IMR-90 (cell line): ENCODE results near the gene GATA3. TPM values are rescaled to one million over a fixed set of nuclear protein-coding genes. Genes with fewer than 3 reads are reported as not detected.

Experiments
- ATAC-seq: fragments of 200-7000 bp; cut with Tn5 transposase; 2 replicates; pipeline ENCODE4 v1.9.1; 2020; ENCODE audit warnings: low read depth, mild to moderate bottlenecking, moderate library complexity
- BruUV-seq: library from RNA; stranded (reverse); fragments of 400-500 nt; replicated peaks from 2 replicates; lab custom pipeline; 2021; lab: Mats Ljungman, UMichigan
- CTCF ChIA-PET: fragments of 300-600 bp; formaldehyde crosslinking; extraction: SDS; loops from one replicate; lab custom pipeline; 2021; ENCODE audit warnings: antibody characterized with exemption; lab: Yijun Ruan, JAX
- POLR2A ChIA-PET: fragments of 300-600 bp; sonication (Branson Sonifier 250); formaldehyde crosslinking; loops from one replicate; lab custom pipeline; 2022; ENCODE audit warnings: antibody characterized with exemption; ENCODE audit not compliant: unreplicated experiment; lab: Charles Lee
- DNase-seq: peaks from one replicate; pipeline ENCODE4 v3.0.0; 2013
- H2AFZ ChIP-seq: replicated peaks from 2 replicates; pipeline ENCODE3; 2013; ENCODE audit warnings: low read length, mild to moderate bottlenecking; ENCODE audit not compliant: poor library complexity
- H2AK5ac ChIP-seq: 2 replicates; pipeline ENCODE4 v1.6.1; 2013; ENCODE audit warnings: low read depth, low read length, inconsistent platforms
- H2AK9ac ChIP-seq: replicated peaks from 2 replicates; pipeline ENCODE3; 2013; ENCODE audit warnings: mild to moderate bottlenecking, low read depth, low read length, moderate library complexity; ENCODE audit not compliant: poor library complexity
- H2BK120ac ChIP-seq: 2 replicates; pipeline ENCODE4 v1.6.1; 2013; ENCODE audit warnings: low read depth, low read length, inconsistent platforms
- H2BK15ac ChIP-seq: 3 replicates; pipeline ENCODE4 v1.6.1; 2013; ENCODE audit warnings: low read depth, low read length, inconsistent platforms
- H2BK20ac ChIP-seq: 2 replicates; pipeline ENCODE4 v1.6.1; 2013; ENCODE audit warnings: low read depth, mild to moderate bottlenecking, inconsistent platforms, low read length, moderate library complexity
- H2BK5ac ChIP-seq: 2 replicates; pipeline ENCODE4 v1.6.1; 2013; ENCODE audit warnings: mild to moderate bottlenecking, low read depth, low read length, inconsistent platforms; ENCODE audit not compliant: poor library complexity, severe bottlenecking
- H3K14ac ChIP-seq: replicated peaks from 2 replicates; pipeline ENCODE4 v1.6.1; 2013; ENCODE audit warnings: low read depth, low read length, inconsistent platforms
- H3K18ac ChIP-seq: 2 replicates; pipeline ENCODE4 v1.6.1; 2013; ENCODE audit warnings: low read depth, low read length, control low read depth
- H3K23ac ChIP-seq: 2 replicates; pipeline ENCODE4 v1.6.1; 2013; ENCODE audit warnings: low read depth, low read length, inconsistent platforms
- H3K27ac ChIP-seq: 2 replicates; pipeline ENCODE4 v1.5.1; 2013; ENCODE audit warnings: mild to moderate bottlenecking, control low read depth, low read length; ENCODE audit not compliant: insufficient read depth
- H3K27me3 ChIP-seq: 2 replicates; pipeline ENCODE4 v1.6.1; 2013; ENCODE audit warnings: low read length; ENCODE audit not compliant: control insufficient read depth, insufficient read depth
- H3K36me3 ChIP-seq: 2 replicates; pipeline ENCODE4 v1.6.1; 2013; ENCODE audit warnings: low read length, mixed read lengths; ENCODE audit not compliant: control insufficient read depth, insufficient read depth
- H3K4ac ChIP-seq: 2 replicates; pipeline ENCODE4 v1.6.1; 2013; ENCODE audit warnings: low read depth, low read length, inconsistent platforms
- H3K4me1 ChIP-seq: 2 replicates; pipeline ENCODE4 v1.6.1; 2013; ENCODE audit warnings: low read length, mixed read lengths; ENCODE audit not compliant: control insufficient read depth, insufficient read depth
- H3K4me2 ChIP-seq: 2 replicates; pipeline ENCODE4 v1.6.1; 2013; ENCODE audit warnings: low read depth, mild to moderate bottlenecking, control low read depth, low read length, moderate library complexity
- H3K4me3 ChIP-seq: 2 replicates; pipeline ENCODE4 v1.5.1; 2013; ENCODE audit warnings: low read depth, mild to moderate bottlenecking, control low read depth, low read length, moderate library complexity; ENCODE audit not compliant: insufficient read depth
- H3K56ac ChIP-seq: 2 replicates; pipeline ENCODE4 v1.6.1; 2013; ENCODE audit warnings: low read length, inconsistent platforms; ENCODE audit not compliant: insufficient read depth; ENCODE audit errors: extremely low read depth
- H3K79me1 ChIP-seq, 2 experiments: 2 replicates each; pipeline ENCODE4 v1.6.1; 2013; ENCODE audit warnings: low read length in 2 of 2, inconsistent platforms in 1 of 2, low read depth in 1 of 2
- H3K9ac ChIP-seq: 2 replicates; pipeline ENCODE4 v1.6.1; 2013; ENCODE audit warnings: low read depth, low read length, control low read depth
- H3K9me1 ChIP-seq: 2 replicates; pipeline ENCODE4 v1.6.1; 2013; ENCODE audit warnings: low read length, inconsistent platforms; ENCODE audit not compliant: insufficient read depth
- H3K9me3 ChIP-seq: 2 replicates; pipeline ENCODE4 v1.6.1; 2013; ENCODE audit warnings: low read length; ENCODE audit not compliant: control insufficient read depth, insufficient read depth
- H4K20me1 ChIP-seq: 2 replicates; pipeline ENCODE4 v1.6.1; 2013; ENCODE audit warnings: low read length, inconsistent platforms; ENCODE audit not compliant: insufficient read depth
- H4K5ac ChIP-seq: 2 replicates; pipeline ENCODE4 v1.6.1; 2013; ENCODE audit warnings: mild to moderate bottlenecking, low read depth, low read length, control low read depth
- H4K8ac ChIP-seq, 2 experiments: 2 replicates each; pipeline ENCODE4 v1.6.1; 2013; ENCODE audit warnings: low read depth in 2 of 2, low read length in 2 of 2, control low read depth in 1 of 2, inconsistent platforms in 1 of 2
- H4K91ac ChIP-seq: 2 replicates; pipeline ENCODE4 v1.6.1; 2013; ENCODE audit warnings: low read depth, low read length, inconsistent platforms; ENCODE audit not compliant: insufficient read depth
- MAFK ChIP-seq: IDR thresholded peaks from 2 replicates; pipeline ENCODE4 v1.6.1; 2012; ENCODE audit warnings: low read depth, low read length, improper control_type of control experiment
- RCOR1 ChIP-seq: IDR thresholded peaks from 2 replicates; pipeline ENCODE4 v1.6.1; 2012; ENCODE audit warnings: mild to moderate bottlenecking, low read length, improper control_type of control experiment; ENCODE audit not compliant: insufficient replicate concordance
- SMC3 ChIP-seq: fragments of 150-350 bp; IDR thresholded peaks from 2 replicates; pipeline ENCODE4 v1.6.1; 2016; ENCODE audit warnings: low read depth, mild to moderate bottlenecking, antibody characterized with exemption, low read length, moderate library complexity
- USF2 ChIP-seq: fragments of 150-350 bp; IDR thresholded peaks from 2 replicates; pipeline ENCODE4 v1.6.1; 2017; ENCODE audit warnings: mild to moderate bottlenecking, antibody characterized with exemption, low read length, low read depth
- WGBS, 2 experiments: methylation state at CpG; one replicate each; pipeline versions ENCODE4 v1.1.5 to v1.1.7; 2013; ENCODE audit warnings: missing lambda C conversion rate in 2 of 2; ENCODE audit not compliant: insufficient read length in 1 of 2; ENCODE audit errors: extremely low coverage in 2 of 2; 5-methylcytosine and 5-hydroxymethylcytosine counted together
- dilution Hi-C: fragments of 300-500 bp; cut with HindIII; formaldehyde crosslinking; loops from one replicate; pipeline ENCODE4 v1.14.3; 2018; ENCODE audit warnings: low sequenced_read_pairs; ENCODE audit not compliant: unreplicated experiment
- in situ Hi-C: fragments of 300-500 bp; cut with MboI; formaldehyde crosslinking; loops from 3 replicates; pipeline ENCODE4 v1.14.3; 2019; ENCODE audit warnings: low sequenced_read_pairs, inconsistent platforms, mixed read lengths
- intact Hi-C: fragments of 100-400 bp; cut with micrococcal nuclease; formaldehyde crosslinking; loops from 2 replicates; pipeline ENCODE4 v1.10.0; 2022
- polyA plus RNA-seq, 3 experiments: library from polyadenylated mRNA; depleted of rRNA; stranded (reverse); fragments of >200 nt; gene quantifications; 2 replicates each; pipeline ENCODE4 v1.2.3, GENCODE V29; 2012; ENCODE audit warnings: low replicate concordance in 1 of 3
- total RNA-seq: library from RNA; depleted of rRNA; stranded (reverse); fragments of >200 nt; gene quantifications from 2 replicates; pipeline ENCODE4 v1.2.3, GENCODE V29; 2012

Gene GATA3
- total and polyA plus RNA-seq, 2 of the 4 experiments (the other 2 are of a cell fraction), result 0.21 TPM; not detected in 1

GRCh38 chr10:8056378-8056777 lies 1.9 kb downstream of the GATA3 start:
- no peak overlapping the region for H3K4me3 ChIP-seq
- no peak for ATAC-seq
- H2BK20ac ChIP-seq, result no peak overlapping the region
- no peak overlapping the region for H3K14ac ChIP-seq
- H4K5ac ChIP-seq, result no peak overlapping the region
- H3K18ac ChIP-seq, result no peak overlapping the region
- no peaks in the 10 kb centered on the region for H3K9me1 ChIP-seq
- H3K56ac ChIP-seq, result no peak overlapping the region
- H2BK120ac ChIP-seq, result no peak overlapping the region
- no peak overlapping the region for H4K8ac ChIP-seq
- H3K4me2 ChIP-seq, result no peak overlapping the region
- H3K27me3 ChIP-seq, result peaks cover 83% of the 10 kb centered on the region
- no TSS peak for BruUV-seq
- CTCF ChIA-PET, result no interaction called here
- DNase-seq, result no peak
- POLR2A ChIA-PET, result no interaction called here
- peaks cover 4% of the 10 kb centered on the region; the same call in 1 of the 2 replicates for H3K9me3 ChIP-seq
- H3K4me1 ChIP-seq, result no peaks in the 10 kb centered on the region
- dilution Hi-C loops, result no loop called here
- WGBS, 2 experiments, result 100% methylated on average over 2 of the region's 6 CpGs; no CpG with 5 or more reads in 1 of the 2 experiments
- no peak for TF ChIP-seq SMC3
- TF ChIP-seq USF2, result no peak
- no peak for TF ChIP-seq MAFK
- TF ChIP-seq RCOR1, result no peak
- in situ Hi-C loops, result no loop called here
- H2BK15ac ChIP-seq, result no peak overlapping the region
- H3K27ac ChIP-seq, result no peak overlapping the region
- no peak overlapping the region for H4K91ac ChIP-seq
- intact Hi-C loops, result no loop called here
- no peak overlapping the region for H2AFZ ChIP-seq
- H2AK5ac ChIP-seq, result no peak overlapping the region
- no peak overlapping the region for H2BK5ac ChIP-seq
- no peak overlapping the region for H2AK9ac ChIP-seq
- H3K4ac ChIP-seq, result no peak overlapping the region
- no peak overlapping the region for H3K9ac ChIP-seq
- H3K23ac ChIP-seq, result no peak overlapping the region
- no peaks in the 10 kb centered on the region for H3K79me1 ChIP-seq
- no peaks in the 10 kb centered on the region for H3K36me3 ChIP-seq
- no peaks in the 10 kb centered on the region for H4K20me1 ChIP-seq
